OCI-LY3 (cell line): ENCODE results near the gene AKR1C1.

Experiments
- H2AFZ ChIP-seq: fragments of 200-600, 300-600 bp; shearing (Covaris generic); 2 replicates; pipeline ENCODE4 v1.6.0; 2014; ENCODE audit warnings: antibody characterized with exemption, low read depth, low read length
- H3K27ac ChIP-seq: fragments of 200-600, 300-600 bp; sonication (generic); 2 replicates; pipeline ENCODE4 v1.5.1; 2014; ENCODE audit warnings: mild to moderate bottlenecking, low read length, moderate library complexity, mixed read lengths
- H3K27me3 ChIP-seq: fragments of 200-600, 300-600 bp; sonication (generic); 2 replicates; pipeline ENCODE4 v1.6.1; 2014; ENCODE audit warnings: low read depth, low read length, mixed read lengths
- H3K36me3 ChIP-seq: fragments of 200-600, 300-600 bp; sonication (generic); replicated peaks from 2 replicates; pipeline ENCODE3; 2014; ENCODE audit warnings: low read depth, low read length, mixed read lengths
- H3K4me1 ChIP-seq: fragments of 300-600, 200-600 bp; sonication (generic); 2 replicates; pipeline ENCODE4 v1.6.1; 2014; ENCODE audit warnings: low read length, mixed read lengths
- H3K4me2 ChIP-seq: fragments of 200-600, 300-600 bp; sonication (generic); 2 replicates; pipeline ENCODE4 v1.6.1; 2014; ENCODE audit warnings: low read length, mixed read lengths
- H3K4me3 ChIP-seq: fragments of 300-600, 200-600 bp; sonication (generic); 2 replicates; pipeline ENCODE4 v1.5.1; 2014; ENCODE audit warnings: antibody characterized with exemption, mild to moderate bottlenecking, low read length, moderate library complexity
- H3K79me2 ChIP-seq: fragments of 300-600, 200-600 bp; shearing (Covaris generic); 2 replicates; pipeline ENCODE4 v1.6.1; 2014; ENCODE audit warnings: mild to moderate bottlenecking, low read length, mixed read lengths
- H3K9ac ChIP-seq: fragments of 300-600, 200-600 bp; shearing (Covaris generic); 2 replicates; pipeline ENCODE4 v1.6.0; 2014; ENCODE audit warnings: mild to moderate bottlenecking, low read length, moderate library complexity
- H3K9me3 ChIP-seq: fragments of 200-600, 300-600 bp; shearing (Covaris generic); 2 replicates; pipeline ENCODE4 v1.6.1; 2014; ENCODE audit warnings: low read length, mixed read lengths; ENCODE audit not compliant: insufficient read depth
- H4K20me1 ChIP-seq: fragments of 200-600, 300-600 bp; sonication (generic); 2 replicates; pipeline ENCODE4 v1.6.1; 2016; ENCODE audit warnings: low read length, mixed read lengths; ENCODE audit not compliant: insufficient read depth
- CTCF ChIP-seq: fragments of 200-600, 300-600 bp; sonication (generic); IDR thresholded peaks from 2 replicates; pipeline ENCODE4 v1.5.1; 2014; ENCODE audit warnings: antibody characterized with exemption, low read length, low read depth
- EZH2phosphoT487 ChIP-seq: fragments of 200-600 bp; shearing (Covaris generic); IDR thresholded peaks from 2 replicates; pipeline ENCODE4 v1.6.1; 2018; ENCODE audit warnings: antibody characterized with exemption, mixed run types, low read depth

Gene AKR1C1

GRCh38 chr10:4926400-4926799, 36.8 kb upstream of the AKR1C1 start:
- no peak overlapping the region for H3K27ac ChIP-seq
- no peaks in the 10 kb centered on the region for H3K36me3 ChIP-seq
- no peaks in the 10 kb centered on the region for H4K20me1 ChIP-seq
- no peak overlapping the region for H3K4me2 ChIP-seq
- H3K79me2 ChIP-seq = no peaks in the 10 kb centered on the region
- no peaks in the 10 kb centered on the region; the same call in 1 of the 2 replicates for H3K27me3 ChIP-seq
- TF ChIP-seq CTCF (no peak), EZH2phosphoT487 (no peak)
- H2AFZ ChIP-seq = no peak overlapping the region
- H3K4me3 ChIP-seq = no peak overlapping the region
- H3K4me1 ChIP-seq = no peaks in the 10 kb centered on the region
- H3K9ac ChIP-seq = no peak overlapping the region
- H3K9me3 ChIP-seq = no peaks in the 10 kb centered on the region

GRCh38 chr10:4931587-4931986, 31.6 kb upstream of the AKR1C1 start:
- no peak overlapping the region for H2AFZ ChIP-seq

GRCh38 chr10:4934391-4934987, 28.7 kb upstream of the AKR1C1 start:
- TF ChIP-seq EZH2phosphoT487 (no peak), CTCF (no peak)
- peaks cover 13% of the 10 kb centered on the region for H3K27me3 ChIP-seq
- H3K4me1 ChIP-seq = no peaks in the 10 kb centered on the region
- H4K20me1 ChIP-seq = no peaks in the 10 kb centered on the region
- no peaks in the 10 kb centered on the region for H3K36me3 ChIP-seq
- H3K27ac ChIP-seq = no peak overlapping the region
- H3K9me3 ChIP-seq = no peaks in the 10 kb centered on the region
- H3K9ac ChIP-seq = no peak overlapping the region
- H3K4me3 ChIP-seq = no peak overlapping the region
- no peaks in the 10 kb centered on the region for H3K79me2 ChIP-seq
- no peak overlapping the region for H2AFZ ChIP-seq
- no peak overlapping the region for H3K4me2 ChIP-seq

More at GRCh38 chr10:4931587-4931986, 31.6 kb upstream of the AKR1C1 start:
- Histone ChIP-seq H3K27me3 (no peaks in the 10 kb centered on the region; the same call in 1 of the 2 replicates), H3K9ac (no peak overlapping the region), H3K36me3 (no peaks in the 10 kb centered on the region), H3K4me3 (no peak overlapping the region), H3K4me2 (no peak overlapping the region), H4K20me1 (no peaks in the 10 kb centered on the region), H3K9me3 (no peaks in the 10 kb centered on the region), H3K79me2 (no peaks in the 10 kb centered on the region), H3K4me1 (no peaks in the 10 kb centered on the region), H3K27ac (no peak overlapping the region)
- TF ChIP-seq CTCF = no peak
- TF ChIP-seq EZH2phosphoT487 = no peak

- Histone ChIP-seq H3K79me2 (no peaks in the 10 kb centered on the region), H4K20me1 (no peaks in the 10 kb centered on the region), H3K4me2 (no peak overlapping the region), H3K27ac (no peak overlapping the region), H3K27me3 (peaks cover 17% of the 10 kb centered on the region), H3K36me3 (no peaks in the 10 kb centered on the region), H3K4me3 (no peak overlapping the region), H3K9ac (no peak overlapping the region), H2AFZ (no peak overlapping the region), H3K9me3 (no peaks in the 10 kb centered on the region), H3K4me1 (no peaks in the 10 kb centered on the region)
- no peak for TF ChIP-seq CTCF
- TF ChIP-seq EZH2phosphoT487 = no peak
Measured at GRCh38 chr10:4937346-4937745, 25.9 kb upstream of the AKR1C1 start.
